Gastroesophageal sphincter (tissue), 4 donors: ENCODE results near the gene PROKR1. TPM values are rescaled to one million over a fixed set of nuclear protein-coding genes. Genes with fewer than 3 reads are reported as not detected.

Experiments
- total RNA-seq, 4 donors: library from RNA; depleted of rRNA; stranded (reverse); fragments of >200 nt; gene quantifications; one replicate each; pipeline ENCODE4 v1.1.0, GENCODE V29; 2016

Gene PROKR1
- total RNA-seq, 4 donors from 2014 or later, result 0.08 to 0.27 TPM; not detected in 2

Other genes starting within 250 kb of the PROKR1 start
- 1 to 10 TPM in 1 of 4 donors, under 1 TPM in 3; 0.35 to 1.2 (median 0.62) TPM for gene FBXO48, start 176.3 kb upstream of the PROKR1 start, total RNA-seq
- 10 to 100 TPM in 2 of 4 donors, 1 to 10 TPM in 2; 5.5 to 12.0 (median 10.4) TPM for gene APLF, start 176.0 kb upstream of the PROKR1 start, total RNA-seq
- gene ARHGAP25, start 91.2 kb downstream of the PROKR1 start, total RNA-seq, result 1 to 10 TPM; 2.2 to 7.3 (median 4.4) TPM
- under 1 TPM in 1 of 4 donors, not detected in 3; 0.19 TPM for gene BMP10, start 227.8 kb downstream of the PROKR1 start, total RNA-seq